ENCODE results near the gene PDIA6.
"Not testable (repeated sequence)": the region's sequence is repeated elsewhere in the genome, so short reads cannot be mapped to it uniquely, and the experiment has no call there.

Gene PDIA6

GRCh38 chr2:10783421-10783820 is 29.2 kb downstream of the PDIA6 start:
- Histone ChIP-seq H3K27me3 (ENCODE audit: control insufficient read depth, insufficient read depth, low read length) (no peaks in the 10 kb centered on the region), H3K4me1 (ENCODE audit: control insufficient read depth, insufficient read depth, low read length) (no peaks in the 10 kb centered on the region), H3K27ac (ENCODE audit: low read depth, low read length) (no peak overlapping the region), H3K36me3 (ENCODE audit: control insufficient read depth, insufficient read depth, low read length) (peaks cover 28% of the 10 kb centered on the region), H3K4me3 (ENCODE audit: low read length) (no peak overlapping the region), H3K9ac (ENCODE audit: low read length) (no peak overlapping the region)

- H3K36me3 ChIP-seq (ENCODE audit: control insufficient read depth, insufficient read depth, low read length), result peaks cover 26% of the 10 kb centered on the region
- H3K4me3 ChIP-seq (ENCODE audit: low read length), result no peak overlapping the region
- no peak overlapping the region for H3K27ac ChIP-seq (ENCODE audit: low read depth, low read length)
- H3K4me1 ChIP-seq (ENCODE audit: control insufficient read depth, insufficient read depth, low read length), result no peaks in the 10 kb centered on the region
- no peaks in the 10 kb centered on the region for H3K27me3 ChIP-seq (ENCODE audit: control insufficient read depth, insufficient read depth, low read length)
- H3K9ac ChIP-seq (ENCODE audit: low read length), result no peak overlapping the region
Measured at GRCh38 chr2:10781746-10782145, 30.8 kb downstream of the PDIA6 start.

GRCh38 chr2:10780821-10781220 is 31.8 kb downstream of the PDIA6 start:
- not testable (repeated sequence) for H3K4me1 ChIP-seq (ENCODE audit: control insufficient read depth, insufficient read depth, low read length); H3K27ac ChIP-seq (ENCODE audit: low read depth, low read length); H3K27me3 ChIP-seq (ENCODE audit: control insufficient read depth, insufficient read depth, low read length); H3K9ac ChIP-seq (ENCODE audit: low read length); H3K4me3 ChIP-seq (ENCODE audit: low read length)
- H3K36me3 ChIP-seq (ENCODE audit: control insufficient read depth, insufficient read depth, low read length), result peaks cover 20% of the 10 kb centered on the region

- Histone ChIP-seq H3K36me3 (ENCODE audit: control insufficient read depth, insufficient read depth, low read length) (peaks cover 20% of the 10 kb centered on the region), H3K27me3 (ENCODE audit: control insufficient read depth, insufficient read depth, low read length) (no peaks in the 10 kb centered on the region), H3K4me1 (ENCODE audit: control insufficient read depth, insufficient read depth, low read length) (no peaks in the 10 kb centered on the region)
Measured at GRCh38 chr2:10780491-10780820, 32.1 kb downstream of the PDIA6 start.

GRCh38 chr2:10779776-10780490 is 32.7 kb downstream of the PDIA6 start:
- H3K36me3 ChIP-seq (ENCODE audit: control insufficient read depth, insufficient read depth, low read length), result peaks cover 20% of the 10 kb centered on the region
- no peak overlapping the region for H3K4me3 ChIP-seq (ENCODE audit: low read length)
- no peaks in the 10 kb centered on the region for H3K4me1 ChIP-seq (ENCODE audit: control insufficient read depth, insufficient read depth, low read length)
- H3K27ac ChIP-seq (ENCODE audit: low read depth, low read length), result no peak overlapping the region
- no peaks in the 10 kb centered on the region for H3K27me3 ChIP-seq (ENCODE audit: control insufficient read depth, insufficient read depth, low read length)
- H3K9ac ChIP-seq (ENCODE audit: low read length), result no peak overlapping the region

More at GRCh38 chr2:10780491-10780820, 32.1 kb downstream of the PDIA6 start:
- H3K27ac ChIP-seq (ENCODE audit: low read depth, low read length), result no peak overlapping the region
- H3K9ac ChIP-seq (ENCODE audit: low read length), result no peak overlapping the region
- H3K4me3 ChIP-seq (ENCODE audit: low read length), result no peak overlapping the region

GRCh38 chr2:10778724-10779115 is 33.9 kb downstream of the PDIA6 start:
- Histone ChIP-seq H3K36me3 (ENCODE audit: control insufficient read depth, insufficient read depth, low read length) (peaks cover 11% of the 10 kb centered on the region), H3K9ac (ENCODE audit: low read length) (no peak overlapping the region), H3K27me3 (ENCODE audit: control insufficient read depth, insufficient read depth, low read length) (no peaks in the 10 kb centered on the region), H3K27ac (ENCODE audit: low read depth, low read length) (no peak overlapping the region), H3K4me1 (ENCODE audit: control insufficient read depth, insufficient read depth, low read length) (no peaks in the 10 kb centered on the region), H3K4me3 (ENCODE audit: low read length) (no peak overlapping the region)

GRCh38 chr2:10777842-10778723 is 34.5 kb downstream of the PDIA6 start:
- H3K36me3 ChIP-seq (ENCODE audit: control insufficient read depth, insufficient read depth, low read length), result peaks cover 9% of the 10 kb centered on the region
- no peak overlapping the region for H3K4me3 ChIP-seq (ENCODE audit: low read length)
- no peak overlapping the region for H3K27ac ChIP-seq (ENCODE audit: low read depth, low read length)
- H3K9ac ChIP-seq (ENCODE audit: low read length), result no peak overlapping the region
- no peaks in the 10 kb centered on the region for H3K27me3 ChIP-seq (ENCODE audit: control insufficient read depth, insufficient read depth, low read length)
- no peaks in the 10 kb centered on the region for H3K4me1 ChIP-seq (ENCODE audit: control insufficient read depth, insufficient read depth, low read length)

GRCh38 chr2:10777111-10777841 is 35.3 kb downstream of the PDIA6 start:
- Histone ChIP-seq H3K27me3 (ENCODE audit: control insufficient read depth, insufficient read depth, low read length) (no peaks in the 10 kb centered on the region), H3K27ac (ENCODE audit: low read depth, low read length) (no peak overlapping the region), H3K4me1 (ENCODE audit: control insufficient read depth, insufficient read depth, low read length) (no peaks in the 10 kb centered on the region), H3K9ac (ENCODE audit: low read length) (no peak overlapping the region), H3K36me3 (ENCODE audit: control insufficient read depth, insufficient read depth, low read length) (peaks cover 6% of the 10 kb centered on the region), H3K4me3 (ENCODE audit: low read length) (no peak overlapping the region)

- peaks cover 6% of the 10 kb centered on the region for H3K36me3 ChIP-seq (ENCODE audit: control insufficient read depth, insufficient read depth, low read length)
- no peak overlapping the region for H3K27ac ChIP-seq (ENCODE audit: low read depth, low read length)
- no peak overlapping the region for H3K4me3 ChIP-seq (ENCODE audit: low read length)
- no peaks in the 10 kb centered on the region for H3K4me1 ChIP-seq (ENCODE audit: control insufficient read depth, insufficient read depth, low read length)
- H3K9ac ChIP-seq (ENCODE audit: low read length), result no peak overlapping the region
- H3K27me3 ChIP-seq (ENCODE audit: control insufficient read depth, insufficient read depth, low read length), result no peaks in the 10 kb centered on the region
Measured at GRCh38 chr2:10776231-10776977, 36.2 kb downstream of the PDIA6 start.

GRCh38 chr2:10775831-10776230 is 36.8 kb downstream of the PDIA6 start:
- Histone ChIP-seq H3K9ac (ENCODE audit: low read length) (no peak overlapping the region), H3K36me3 (ENCODE audit: control insufficient read depth, insufficient read depth, low read length) (peaks cover 3% of the 10 kb centered on the region)

GRCh38 chr2:10775021-10775780 is 37.4 kb downstream of the PDIA6 start:
- Histone ChIP-seq H3K36me3 (ENCODE audit: control insufficient read depth, insufficient read depth, low read length) (peaks cover under 1% of the 10 kb centered on the region), H3K27me3 (ENCODE audit: control insufficient read depth, insufficient read depth, low read length) (no peaks in the 10 kb centered on the region), H3K4me1 (ENCODE audit: control insufficient read depth, insufficient read depth, low read length) (no peaks in the 10 kb centered on the region), H3K4me3 (ENCODE audit: low read length) (no peak overlapping the region), H3K9ac (ENCODE audit: low read length) (no peak overlapping the region), H3K27ac (ENCODE audit: low read depth, low read length) (no peak overlapping the region)

More at GRCh38 chr2:10775831-10776230, 36.8 kb downstream of the PDIA6 start:
- Histone ChIP-seq H3K27ac (ENCODE audit: low read depth, low read length) (no peak overlapping the region), H3K4me1 (ENCODE audit: control insufficient read depth, insufficient read depth, low read length) (no peaks in the 10 kb centered on the region), H3K27me3 (ENCODE audit: control insufficient read depth, insufficient read depth, low read length) (no peaks in the 10 kb centered on the region), H3K4me3 (ENCODE audit: low read length) (no peak overlapping the region)

Measured in rectal smooth muscle tissue (tissue), 1 donor.